ENCODE measurements around the gene ADNP.

- TF ChIP-seq CTCF (conservative IDR thresholded peaks at IDR 0.05) (no peak), ZFX (IDR thresholded peaks at IDR 0.05) (no peak)
Measured at GRCh38 chr20:50928469-50928868, 2.8 kb downstream of the ADNP start.

Measured in C4-2B (cell line).